PFSK-1 (cell line): Measurements from ENCODE around the gene ZNF343.

Source experiments
- FOXP2 ChIP-seq: optimal IDR thresholded peaks from 2 replicates; pipeline ENCODE3; 2011; ENCODE audit warnings: borderline replicate concordance, control low read depth, inconsistent platforms; ENCODE audit not compliant: insufficient read depth; ENCODE audit errors: extremely low read length, extremely low read depth
- POLR2AphosphoS5 ChIP-seq: IDR thresholded peaks from 2 replicates; pipeline ENCODE4 v1.6.1; 2012; ENCODE audit warnings: low read depth, mild to moderate bottlenecking, control low read depth, low read length, moderate library complexity
- SIN3A ChIP-seq: IDR thresholded peaks from 2 replicates; pipeline ENCODE4 v1.6.1; 2012; ENCODE audit warnings: mild to moderate bottlenecking, low read length, moderate library complexity, borderline replicate concordance; ENCODE audit not compliant: insufficient read depth
- TAF1 ChIP-seq: IDR thresholded peaks from 2 replicates; pipeline ENCODE4 v1.6.1; 2012; ENCODE audit warnings: low read length, control low read depth, borderline replicate concordance; ENCODE audit not compliant: insufficient read depth
- TF ChIP-seq, protein P1 (sequence below), 2 experiments: IDR thresholded peaks; 2 replicates each; pipeline versions ENCODE4 v1.6.1 to v1.8.0; 2011 to 2012; ENCODE audit warnings: low read depth in 2 of 2, low read length in 2 of 2, control low read depth in 1 of 2, inconsistent platforms in 1 of 2, mild to moderate bottlenecking in 1 of 2, moderate library complexity in 1 of 2; ENCODE audit not compliant: insufficient read depth in 1 of 2

ZNF343 gene

DNA sequence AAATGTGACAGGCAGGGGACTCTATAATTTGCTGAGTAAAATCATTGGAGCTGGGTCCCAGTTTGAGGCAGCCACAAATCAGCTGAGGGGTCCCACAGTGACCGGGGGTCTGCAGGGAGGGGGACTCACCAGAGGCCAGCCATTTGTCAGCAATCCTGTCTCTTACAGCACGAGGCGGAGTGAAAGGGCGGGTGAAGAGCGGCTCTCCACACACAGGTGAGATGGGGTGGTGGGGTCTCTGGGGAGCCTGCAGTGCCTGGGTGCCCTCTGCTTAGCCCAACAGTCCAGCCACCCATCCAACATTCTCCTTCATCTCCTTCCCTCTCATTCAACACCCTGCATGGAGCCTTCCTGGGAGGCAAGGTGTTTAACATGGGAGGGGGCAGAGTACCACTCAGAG is 28.4 kb upstream of the ZNF343 start:
- TF ChIP-seq, protein P1, sequence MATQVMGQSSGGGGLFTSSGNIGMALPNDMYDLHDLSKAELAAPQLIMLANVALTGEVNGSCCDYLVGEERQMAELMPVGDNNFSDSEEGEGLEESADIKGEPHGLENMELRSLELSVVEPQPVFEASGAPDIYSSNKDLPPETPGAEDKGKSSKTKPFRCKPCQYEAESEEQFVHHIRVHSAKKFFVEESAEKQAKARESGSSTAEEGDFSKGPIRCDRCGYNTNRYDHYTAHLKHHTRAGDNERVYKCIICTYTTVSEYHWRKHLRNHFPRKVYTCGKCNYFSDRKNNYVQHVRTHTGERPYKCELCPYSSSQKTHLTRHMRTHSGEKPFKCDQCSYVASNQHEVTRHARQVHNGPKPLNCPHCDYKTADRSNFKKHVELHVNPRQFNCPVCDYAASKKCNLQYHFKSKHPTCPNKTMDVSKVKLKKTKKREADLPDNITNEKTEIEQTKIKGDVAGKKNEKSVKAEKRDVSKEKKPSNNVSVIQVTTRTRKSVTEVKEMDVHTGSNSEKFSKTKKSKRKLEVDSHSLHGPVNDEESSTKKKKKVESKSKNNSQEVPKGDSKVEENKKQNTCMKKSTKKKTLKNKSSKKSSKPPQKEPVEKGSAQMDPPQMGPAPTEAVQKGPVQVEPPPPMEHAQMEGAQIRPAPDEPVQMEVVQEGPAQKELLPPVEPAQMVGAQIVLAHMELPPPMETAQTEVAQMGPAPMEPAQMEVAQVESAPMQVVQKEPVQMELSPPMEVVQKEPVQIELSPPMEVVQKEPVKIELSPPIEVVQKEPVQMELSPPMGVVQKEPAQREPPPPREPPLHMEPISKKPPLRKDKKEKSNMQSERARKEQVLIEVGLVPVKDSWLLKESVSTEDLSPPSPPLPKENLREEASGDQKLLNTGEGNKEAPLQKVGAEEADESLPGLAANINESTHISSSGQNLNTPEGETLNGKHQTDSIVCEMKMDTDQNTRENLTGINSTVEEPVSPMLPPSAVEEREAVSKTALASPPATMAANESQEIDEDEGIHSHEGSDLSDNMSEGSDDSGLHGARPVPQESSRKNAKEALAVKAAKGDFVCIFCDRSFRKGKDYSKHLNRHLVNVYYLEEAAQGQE (IDR thresholded peaks at IDR 0.05; ENCODE audit: insufficient read depth in 1 of 2, low read depth in 2 of 2, low read length in 2 of 2) = no peak
- TF ChIP-seq TAF1 = no peak
- TF ChIP-seq POLR2AphosphoS5 = no peak
- no peak for TF ChIP-seq FOXP2
- no peak for TF ChIP-seq SIN3A

DNA sequence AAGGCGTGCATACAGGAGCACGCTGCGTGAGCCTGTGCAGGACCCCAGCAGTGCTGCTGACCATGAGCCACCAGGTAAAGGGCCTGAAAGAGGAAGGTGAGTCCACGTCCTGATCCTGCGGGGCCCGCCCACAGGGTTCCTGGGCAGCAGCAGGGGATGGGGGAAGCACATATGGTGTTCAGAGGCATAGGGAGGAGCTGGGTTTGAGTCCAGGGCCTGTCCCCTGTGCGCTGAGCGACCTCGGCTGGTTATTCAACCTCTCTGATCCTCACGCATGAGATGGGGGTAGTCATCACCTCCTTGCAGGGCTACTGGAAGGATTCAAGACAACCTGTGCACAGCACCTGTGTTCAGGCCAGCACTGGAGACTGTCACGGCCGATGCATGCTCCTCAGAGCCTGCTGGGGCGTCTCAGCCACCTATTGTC is 27.9 kb upstream of the ZNF343 start, which contains the start of gene TMC2:
Gene TMC2 (plus strand): TSS at position 14 of the 427 bp plus-strand sequence. CDS start 49 bp downstream, at position 63.
- no peak for TF ChIP-seq FOXP2
- TF ChIP-seq SIN3A = no peak
- TF ChIP-seq, protein P1 (IDR thresholded peaks at IDR 0.05; ENCODE audit: insufficient read depth in 1 of 2, low read depth in 2 of 2, low read length in 2 of 2) = no peak
- no peak for TF ChIP-seq TAF1
- TF ChIP-seq POLR2AphosphoS5 = no peak

DNA sequence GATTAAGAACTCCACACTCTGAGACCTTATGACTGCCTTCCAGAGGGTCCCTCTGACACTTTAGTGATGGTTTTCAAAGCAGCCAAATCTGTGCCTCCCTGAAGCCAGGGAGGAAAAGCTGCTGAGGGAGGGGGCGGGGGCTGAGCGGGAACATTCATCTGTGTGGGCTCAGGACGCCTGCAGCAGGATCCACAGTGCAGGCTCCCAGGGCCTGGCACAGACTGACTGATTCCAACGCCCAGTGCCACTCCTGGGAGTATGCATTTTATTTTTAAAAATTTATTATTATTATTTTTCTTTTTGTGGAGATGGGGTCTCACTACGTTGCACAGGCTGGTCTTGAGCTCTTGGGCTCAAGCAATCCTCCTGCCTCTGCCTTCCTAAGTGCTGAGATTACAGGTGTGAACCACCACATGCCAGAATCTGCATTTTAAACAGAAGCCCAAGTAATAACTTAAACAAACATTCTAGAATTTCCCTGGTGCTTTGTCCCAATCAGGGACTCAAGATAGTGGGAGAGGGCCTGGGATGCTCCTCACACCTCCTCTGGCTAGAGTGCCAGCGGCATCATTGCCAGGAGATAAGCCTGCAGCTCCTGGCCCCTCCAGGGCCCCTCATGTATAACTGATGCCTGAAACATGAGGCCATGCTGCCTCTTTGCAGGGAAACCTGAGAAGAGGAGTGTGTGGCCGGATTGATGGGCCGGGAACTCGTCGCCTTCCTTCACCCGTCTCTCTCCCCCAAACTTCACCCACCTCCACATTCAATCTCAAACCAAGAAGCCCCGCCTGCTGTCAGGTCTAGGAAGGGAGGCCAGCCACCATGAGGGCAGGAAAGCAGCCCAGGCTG is 27.2 kb upstream of the ZNF343 start:
- no peak for TF ChIP-seq SIN3A
- TF ChIP-seq, protein P1 (IDR thresholded peaks at IDR 0.05; ENCODE audit: insufficient read depth in 1 of 2, low read depth in 2 of 2, low read length in 2 of 2) = no peak
- TF ChIP-seq FOXP2 = no peak
- TF ChIP-seq POLR2AphosphoS5 = no peak
- no peak for TF ChIP-seq TAF1

DNA sequence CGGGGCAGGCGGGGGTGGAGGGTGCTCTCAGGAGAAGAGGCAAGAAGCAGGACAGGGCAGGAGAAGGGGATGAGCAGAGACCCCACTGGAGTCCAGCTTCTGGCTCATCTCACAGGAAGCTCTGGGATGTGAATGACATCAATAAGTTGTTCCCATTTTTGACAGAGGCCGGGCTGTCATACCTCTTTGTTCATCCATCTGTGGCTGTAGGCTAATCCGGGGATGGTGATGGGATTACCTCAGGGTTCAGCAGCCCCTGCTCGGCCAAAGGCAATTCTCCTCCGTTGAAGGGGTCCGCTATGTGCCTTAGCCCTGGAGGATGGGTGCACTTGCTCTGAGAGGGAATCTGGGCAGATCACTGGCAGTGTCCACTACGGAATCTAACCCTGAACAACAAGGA is 24.4 kb upstream of the ZNF343 start:
- no peak for TF ChIP-seq TAF1
- TF ChIP-seq FOXP2 = no peak
- TF ChIP-seq, protein P1 (IDR thresholded peaks at IDR 0.05; ENCODE audit: insufficient read depth in 1 of 2, low read depth in 2 of 2, low read length in 2 of 2) = no peak
- no peak for TF ChIP-seq POLR2AphosphoS5
- TF ChIP-seq SIN3A = no peak
